Adrenal gland (tissue), 12 donors: ENCODE data around the gene ITGB4. TPM values are rescaled to one million over a fixed set of nuclear protein-coding genes. Genes with fewer than 3 reads are reported as not detected.
A peak's percentile ranks its signal among the peaks of the same experiment; 100 is the strongest.

Experiments
- DNase-seq, 7 donors: peaks; one replicate each; pipeline ENCODE4 v3.0.0-alpha.2; 2019 to 2020
- H3K27ac ChIP-seq, 5 donors: fragments of 200-600 bp; sonication (generic) in 4 of 5; 1 replicate in 3 of 5; 2 replicates in 2 of 5; pipeline versions ENCODE4 v1.5.1 to v1.8.0; 2016 to 2020; ENCODE audit warnings: mild to moderate bottlenecking in 1 of 5
- H3K27me3 ChIP-seq: fragments of 200-600 bp; 2 replicates; pipeline ENCODE4 v1.8.0; 2021
- H3K36me3 ChIP-seq, 2 donors: fragments of 200-600 bp; replicated peaks in 1 of 2; 1 replicate in 1 of 2; 2 replicates in 1 of 2; pipeline versions ENCODE4 v1.5.1 to v1.8.0; 2018 to 2022
- H3K4me1 ChIP-seq, 2 donors: fragments of 200-600 bp; replicated peaks in 1 of 2; 1 replicate in 1 of 2; 2 replicates in 1 of 2; pipeline versions ENCODE4 v1.5.1 to v1.8.0; 2018 to 2021
- H3K4me3 ChIP-seq, 4 donors: fragments of 200-600 bp; sonication (generic) in 3 of 4; one replicate each; pipeline ENCODE4 v1.5.1; 2016 to 2018
- H3K9me3 ChIP-seq, 3 donors: fragments of 200-600 bp; sonication (generic) in 1 of 3; replicated peaks in 1 of 3; 1 replicate in 2 of 3; 2 replicates in 1 of 3; pipeline versions ENCODE4 v1.5.1 to v1.8.0; 2016 to 2021
- CTCF ChIP-seq, 6 experiments: fragments of 450-650 bp in 4 of 6; fragments of 200-600 bp in 2 of 6; sonication (generic) in 1 of 6; IDR thresholded peaks; 1 replicate in 5 of 6; 2 replicates in 1 of 6; pipeline versions ENCODE4 v1.5.1 to v1.8.0; 2016 to 2021; ENCODE audit warnings: antibody characterized with exemption in 6 of 6, mild to moderate bottlenecking in 2 of 6, moderate library complexity in 1 of 6
- POLR2A ChIP-seq, 2 donors: fragments of 450-650 bp; IDR thresholded peaks; one replicate each; pipeline ENCODE4 v1.6.1; 2017; ENCODE audit warnings: antibody characterized with exemption in 2 of 2, mild to moderate bottlenecking in 2 of 2, moderate library complexity in 1 of 2
- WGBS, 4 donors: extraction: QIAGEN DNeasy Blood & Tissue Kit in 2 of 4; methylation state at CpG; one replicate each; pipeline versions ENCODE4 v1.1.5 to v1.1.7; 2013 to 2017; 5-methylcytosine and 5-hydroxymethylcytosine counted together
- intact Hi-C, 2 donors: fragments of 100-400 bp; cut with DNase I; formaldehyde crosslinking; loops; one replicate each; pipeline versions ENCODE4 v1.14.1 to v1.15.0; 2022 to 2023
- polyA plus RNA-seq, 3 donors: library from polyadenylated mRNA; stranded (reverse); fragments of 200-250 nt in 2 of 3; fragments of 350-450 nt in 1 of 3; fragmentation: Illumina TruSeq in 1 of 3; extraction: RNeasy Lipid Tissue Mini Kit (QIAGEN cat#74804) in 1 of 3; gene quantifications; one replicate each; pipeline ENCODE4 v1.2.3, GENCODE V29; 2013 to 2014
- total RNA-seq, 9 donors: library from RNA; depleted of rRNA in 4 of 9; stranded (reverse); fragments of >200 nt in 4 of 9; fragments of 120-200 nt in 1 of 9; fragmentation: NEBNext Ultra II Directional in 1 of 9; extraction: Animal tissue kit (Norgen Biotek cat#: 25700) in 1 of 9; gene quantifications; one replicate each; pipeline versions ENCODE4 v1.1.0 to v1.2.4, GENCODE V29; 2013 to 2023
- donor health status: healthy with polysubstance abuse.
- donor health status: Bipolar disorder and iron deficiency.
- donor health status: DM: yes; HTN: yes; CAD: no.
- donor health status: DM: no; HTN: no; CAD: no.
- donor health status: DM: no; HTN: no; CAD: no.
- donor health status: DM: yes; HTN: yes; CAD: no.

Gene ITGB4
- total and polyA plus RNA-seq, 12 donors = 1.00 to 12.5 (median 6.9) TPM

DNA sequence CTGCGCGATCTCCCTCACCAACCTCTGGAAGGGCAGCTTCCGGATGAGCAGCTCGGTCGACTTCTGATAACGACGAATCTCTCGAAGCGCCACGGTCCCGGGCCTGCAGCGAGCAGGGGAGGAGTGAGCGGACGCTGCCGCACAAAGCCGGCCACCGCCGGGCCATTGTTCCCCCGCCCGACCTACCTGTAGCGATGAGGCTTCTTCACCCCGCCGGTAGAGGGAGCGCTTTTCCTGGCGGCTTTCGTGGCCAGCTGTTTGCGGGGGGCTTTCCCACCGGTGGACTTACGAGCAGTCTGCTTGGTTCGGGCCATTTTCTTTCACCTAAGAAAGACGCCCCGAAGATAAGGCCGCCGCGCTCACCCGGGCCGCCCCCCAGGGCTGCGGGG is 57.6 kb downstream of the ITGB4 start:
- peak overlapping the region; percentile 78 to 93 (median 82) for H3K4me3 ChIP-seq
- no peak for TF ChIP-seq POLR2A (IDR thresholded peaks at IDR 0.05)
- peak; percentile 15 to 70 (median 54) for TF ChIP-seq CTCF (IDR thresholded peaks at IDR 0.05)
- peaks cover 0 to 29% of the 10 kb centered on the region in 2 donors for H3K36me3 ChIP-seq
- WGBS, 4 donors = 0 to 1% (median 0%) methylated on average over 20 to 38 of the region's 38 CpGs
- no peaks in the 10 kb centered on the region for H3K9me3 ChIP-seq
- H3K27ac ChIP-seq = peak overlapping the region; percentile 94 to 99 (median 98)
- no peak for DNase-seq
- no peaks in the 10 kb centered on the region for H3K27me3 ChIP-seq
- intact Hi-C loops = loop anchor here in 1 of 2 donors (10.0 kb wide), 1 partner anchor 116 kb away; the partner anchor contains the start of gene TRIM65
- H3K4me1 ChIP-seq = peaks cover 16 to 29% of the 10 kb centered on the region in 2 donors

GRCh38 chr17:75779250-75779986 is 58.2 kb downstream of the ITGB4 start:
- intact Hi-C loops = loop anchor here in 1 of 2 donors (10.0 kb wide), 1 partner anchor 115 kb away; the partner anchor contains the start of gene TRIM65
- peak in 1 of 6 experiments; percentile 25 for TF ChIP-seq CTCF (IDR thresholded peaks at IDR 0.05)
- peak; percentile 100 for TF ChIP-seq POLR2A (IDR thresholded peaks at IDR 0.05)
- Histone ChIP-seq H3K4me1 (peaks cover 20 to 33% of the 10 kb centered on the region in 2 donors), H3K27me3 (no peaks in the 10 kb centered on the region), H3K9me3 (no peaks in the 10 kb centered on the region), H3K27ac (peak overlapping the region; percentile 94 to 99 (median 98)), H3K36me3 (peaks cover 0 to 29% of the 10 kb centered on the region in 2 donors), H3K4me3 (peak overlapping the region; percentile 78 to 93 (median 82))
- peak; percentile 96 to 99 (median 99) for DNase-seq
- WGBS, 4 donors = 0 to 1% (median 1%) methylated on average over 10 to 84 of the region's 84 CpGs

DNA sequence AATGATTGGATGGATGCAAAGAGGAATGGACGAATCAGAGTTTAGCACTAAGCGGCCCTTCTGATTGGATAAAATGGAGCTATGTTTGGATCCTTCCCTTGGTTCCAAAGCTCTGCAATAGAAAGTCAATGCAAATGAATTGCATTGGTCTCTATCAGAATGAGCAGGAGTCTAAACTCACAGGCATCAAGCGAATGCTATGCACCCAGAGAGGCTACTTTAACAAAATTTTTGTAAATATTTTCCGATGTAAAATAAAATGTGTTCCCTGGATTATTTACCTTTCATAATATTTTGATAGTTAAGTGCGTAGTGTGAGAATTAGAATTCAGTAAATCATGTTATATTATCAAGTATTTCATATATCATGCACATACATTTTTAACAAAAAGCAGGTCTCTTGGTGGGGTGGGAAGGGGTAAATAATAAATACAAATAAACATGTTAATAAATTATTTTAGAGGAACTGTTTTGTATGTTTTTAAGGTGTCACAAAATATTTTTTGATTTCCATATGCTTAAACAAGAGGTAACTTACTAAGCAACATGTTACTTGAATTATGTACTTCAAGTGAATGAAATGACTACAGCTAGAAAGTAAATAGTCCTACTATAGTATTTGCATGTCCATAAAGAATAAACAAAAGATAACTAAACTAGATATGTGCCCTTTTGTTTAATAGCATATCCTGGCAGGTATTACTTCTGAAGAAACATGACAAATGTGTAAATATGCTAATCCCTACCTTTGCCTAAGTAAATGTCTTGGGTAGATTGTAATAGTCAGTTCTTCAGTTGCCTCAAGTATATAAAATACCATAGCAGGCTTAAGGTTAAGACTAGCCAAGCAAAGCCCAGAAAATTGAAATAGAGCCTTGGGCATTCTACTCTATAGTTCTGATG is 59.0 kb downstream of the ITGB4 start:
- Histone ChIP-seq H3K4me3 (no peak overlapping the region), H3K36me3 (peaks cover 0 to 29% of the 10 kb centered on the region in 2 donors), H3K4me1 (peaks cover 20 to 34% of the 10 kb centered on the region in 2 donors), H3K27me3 (no peaks in the 10 kb centered on the region), H3K27ac (peak overlapping the region in 2 of 5 donors; percentile 16 to 99), H3K9me3 (no peaks in the 10 kb centered on the region)
- no peak for TF ChIP-seq CTCF (IDR thresholded peaks at IDR 0.05)
- TF ChIP-seq POLR2A (IDR thresholded peaks at IDR 0.05) = no peak
- no peak for DNase-seq
- intact Hi-C loops = loop anchor here in 1 of 2 donors (10.0 kb wide), 1 partner anchor 115 kb away; the partner anchor contains the start of gene TRIM65
- WGBS, 4 donors = 20 to 22% (median 21%) methylated on average over 5 of the region's 5 CpGs
